Thymus (tissue), 11 donors: ENCODE results near the gene SLC16A10. TPM values are rescaled to one million over a fixed set of nuclear protein-coding genes. Genes with fewer than 3 reads are reported as not detected.
"Not testable (repeated sequence)": the region's sequence is repeated elsewhere in the genome, so short reads cannot be mapped to it uniquely, and the experiment has no call there.

Source experiments
- DNase-seq, 9 donors: peaks; one replicate each; pipeline ENCODE4 v3.0.0-alpha.2; 2013; ENCODE audit warnings: low spot score in 9 of 9, low read depth in 6 of 9, missing footprints in 1 of 9
- H3K27ac ChIP-seq, 2 donors: one replicate each; pipeline ENCODE4 v1.5.1; 2013; ENCODE audit warnings: control low read depth in 1 of 2, low read depth in 1 of 2, low read length in 1 of 2, mild to moderate bottlenecking in 1 of 2, moderate library complexity in 1 of 2
- H3K27me3 ChIP-seq, 2 donors: one replicate each; pipeline ENCODE4 v1.5.1; 2013; ENCODE audit warnings: low read length in 1 of 2; ENCODE audit not compliant: control insufficient read depth in 2 of 2, insufficient read depth in 1 of 2
- H3K36me3 ChIP-seq, 2 donors: one replicate each; pipeline ENCODE4 v1.5.1; 2013; ENCODE audit warnings: low read length in 1 of 2, mild to moderate bottlenecking in 1 of 2, moderate library complexity in 1 of 2; ENCODE audit not compliant: control insufficient read depth in 2 of 2, insufficient read depth in 2 of 2
- H3K4me1 ChIP-seq, 2 donors: one replicate each; pipeline ENCODE4 v1.5.1; 2013; ENCODE audit warnings: low read length in 2 of 2; ENCODE audit not compliant: control insufficient read depth in 2 of 2, insufficient read depth in 2 of 2
- H3K4me3 ChIP-seq, 2 donors: one replicate each; pipeline ENCODE4 v1.5.1; 2013; ENCODE audit warnings: low read length in 2 of 2, control low read depth in 1 of 2, mild to moderate bottlenecking in 1 of 2
- H3K9me3 ChIP-seq, 2 donors: one replicate each; pipeline ENCODE4 v1.5.1; 2013; ENCODE audit warnings: low read length in 1 of 2, mild to moderate bottlenecking in 1 of 2; ENCODE audit not compliant: control insufficient read depth in 2 of 2, insufficient read depth in 1 of 2
- WGBS: extraction: QIAGEN DNeasy Blood & Tissue Kit; methylation state at CpG from one replicate; pipeline ENCODE4 v1.1.7; 2013; 5-methylcytosine and 5-hydroxymethylcytosine counted together
- polyA plus RNA-seq: library from polyadenylated mRNA; stranded (reverse); fragments of 200-250 nt; gene quantifications from one replicate; pipeline ENCODE4 v1.2.3, GENCODE V29; 2013
- total RNA-seq: library from RNA; stranded (reverse); fragments of 120-200 nt; gene quantifications from one replicate; pipeline ENCODE4 v1.2.4, GENCODE V29; 2013
- donor health status: healthy.

SLC16A10 gene
- total and polyA plus RNA-seq, 2 donors = 15.0 to 20.0 TPM

GRCh38 chr6:111074311-111074710, 13.0 kb upstream of the SLC16A10 start:
- Histone ChIP-seq H3K4me1 (no peaks in the 10 kb centered on the region), H3K9me3 (no peaks in the 10 kb centered on the region), H3K27ac (no peak overlapping the region), H3K27me3 (no peaks in the 10 kb centered on the region), H3K36me3 (no peaks in the 10 kb centered on the region), H3K4me3 (no peak overlapping the region)
- no peak for DNase-seq

DNA sequence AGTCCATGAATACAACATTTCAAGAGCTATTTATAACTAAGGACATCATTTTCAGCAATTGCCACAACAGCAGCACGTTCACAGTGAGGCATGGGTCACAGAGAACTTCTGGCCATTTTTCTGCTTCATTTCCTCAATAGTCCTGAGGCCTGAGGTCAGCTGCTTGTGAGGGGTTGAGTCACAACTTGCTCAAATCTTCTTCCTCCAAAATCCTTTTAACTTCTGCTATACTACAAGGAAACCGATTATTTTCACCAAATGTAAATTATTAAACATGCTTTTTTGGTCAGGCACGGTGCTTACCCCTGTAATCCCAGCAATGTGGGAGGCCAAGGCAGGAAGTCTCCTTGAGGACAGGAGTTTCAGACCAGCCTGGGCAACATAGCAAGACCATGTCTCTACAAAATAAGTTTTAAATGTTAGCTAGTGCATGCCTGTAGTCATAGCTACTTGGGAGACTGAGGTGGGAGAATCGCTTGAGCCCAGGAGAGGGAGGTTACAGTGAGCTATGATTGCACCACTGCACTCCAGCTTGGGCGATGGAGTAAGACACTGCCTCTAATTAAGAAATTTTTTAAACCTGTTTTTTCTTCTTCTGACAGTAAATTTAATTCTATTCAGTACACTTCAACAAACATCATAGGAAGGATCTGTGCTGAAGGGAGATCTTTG, 11.1 kb upstream of the SLC16A10 start:
- Histone ChIP-seq H3K27me3 (no peaks in the 10 kb centered on the region), H3K27ac (no peak overlapping the region)

GRCh38 chr6:111080698-111081097, 6.6 kb upstream of the SLC16A10 start:
- Histone ChIP-seq H3K27ac (no peak overlapping the region), H3K4me1 (no peaks in the 10 kb centered on the region), H3K9me3 (peaks cover 0 to 2% of the 10 kb centered on the region in 2 donors), H3K36me3 (no peaks in the 10 kb centered on the region), H3K4me3 (no peak overlapping the region), H3K27me3 (no peaks in the 10 kb centered on the region)
- 90% methylated on average over 5 of the region's 5 CpGs for WGBS
- no peak for DNase-seq

More for the DNA sequence above, 11.1 kb upstream of the SLC16A10 start:
- 94% methylated on average over 5 of the region's 5 CpGs for WGBS
- no peak overlapping the region for H3K4me3 ChIP-seq
- no peak for DNase-seq
- H3K36me3 ChIP-seq = no peaks in the 10 kb centered on the region
- H3K4me1 ChIP-seq = no peaks in the 10 kb centered on the region
- no peaks in the 10 kb centered on the region for H3K9me3 ChIP-seq

GRCh38 chr6:111086685-111087084, 618 bp upstream of the SLC16A10 start:
- no peak for DNase-seq
- H3K36me3 ChIP-seq = no peaks in the 10 kb centered on the region
- H3K27me3 ChIP-seq = no peaks in the 10 kb centered on the region
- H3K27ac ChIP-seq = peak overlapping the region in 1 of 2 donors; percentile 72
- peaks cover 0 to 2% of the 10 kb centered on the region in 2 donors for H3K9me3 ChIP-seq
- WGBS = 24% methylated on average over 5 of the region's 5 CpGs
- peak overlapping the region; percentile 64 to 88 for H3K4me3 ChIP-seq
- peaks cover 14 to 17% of the 10 kb centered on the region in 2 donors for H3K4me1 ChIP-seq

DNA sequence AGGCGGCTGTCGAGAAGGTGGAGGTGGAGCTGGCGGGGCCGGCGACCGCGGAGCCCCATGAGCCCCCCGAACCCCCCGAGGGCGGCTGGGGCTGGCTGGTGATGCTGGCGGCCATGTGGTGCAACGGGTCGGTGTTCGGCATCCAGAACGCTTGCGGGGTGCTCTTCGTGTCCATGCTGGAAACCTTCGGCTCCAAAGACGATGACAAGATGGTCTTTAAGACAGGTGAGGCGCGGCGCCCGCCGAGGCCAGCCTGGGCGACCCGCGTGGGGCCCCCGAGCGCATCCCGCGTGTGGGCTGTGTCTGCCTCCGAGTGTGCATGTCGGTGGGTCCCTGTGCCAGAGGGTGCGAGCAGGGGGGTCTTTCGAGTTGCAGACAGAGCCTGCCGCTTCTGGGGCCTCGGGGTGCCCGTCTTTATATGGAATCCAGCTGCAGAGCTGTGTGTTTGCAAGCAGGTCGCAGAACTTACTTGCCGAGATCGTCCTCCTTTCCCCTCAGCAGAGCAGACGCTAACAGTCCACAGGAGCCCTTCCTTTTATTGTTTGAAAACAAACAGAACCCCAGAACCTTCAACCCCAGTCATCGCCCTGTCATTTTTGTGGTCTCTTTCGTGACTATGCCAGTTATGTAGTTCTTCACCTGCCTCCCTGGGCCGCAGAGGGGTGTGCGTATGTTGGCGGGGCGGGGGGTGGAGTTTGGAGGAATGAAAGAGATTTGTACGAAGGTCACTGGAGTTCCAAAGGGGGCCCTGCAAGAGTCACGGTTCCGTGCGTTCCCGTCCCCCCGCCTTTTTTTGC, 766 bp downstream of the SLC16A10 start:
- peak overlapping the region; percentile 86 to 87 for H3K27ac ChIP-seq
- peaks cover 14 to 17% of the 10 kb centered on the region in 2 donors for H3K4me1 ChIP-seq
- H3K4me3 ChIP-seq = peak overlapping the region; percentile 64 to 88
- no peaks in the 10 kb centered on the region for H3K27me3 ChIP-seq
- peaks cover 0 to 2% of the 10 kb centered on the region in 2 donors for H3K9me3 ChIP-seq
- peak in 7 of 9 donors; percentile 55 to 83 (median 65) for DNase-seq
- no peaks in the 10 kb centered on the region for H3K36me3 ChIP-seq
- under 1% methylated on average over 54 of the region's 54 CpGs for WGBS

GRCh38 chr6:111088668-111089003, 1.3 kb downstream of the SLC16A10 start:
- no peaks in the 10 kb centered on the region for H3K36me3 ChIP-seq
- peak overlapping the region; percentile 86 to 87 for H3K27ac ChIP-seq
- H3K4me1 ChIP-seq = peaks cover 14 to 17% of the 10 kb centered on the region in 2 donors
- peaks cover 0 to 2% of the 10 kb centered on the region in 2 donors for H3K9me3 ChIP-seq
- no peaks in the 10 kb centered on the region for H3K27me3 ChIP-seq
- 47% methylated on average over 5 of the region's 5 CpGs for WGBS
- no peak for DNase-seq
- H3K4me3 ChIP-seq = peak overlapping the region; percentile 64 to 88

DNA sequence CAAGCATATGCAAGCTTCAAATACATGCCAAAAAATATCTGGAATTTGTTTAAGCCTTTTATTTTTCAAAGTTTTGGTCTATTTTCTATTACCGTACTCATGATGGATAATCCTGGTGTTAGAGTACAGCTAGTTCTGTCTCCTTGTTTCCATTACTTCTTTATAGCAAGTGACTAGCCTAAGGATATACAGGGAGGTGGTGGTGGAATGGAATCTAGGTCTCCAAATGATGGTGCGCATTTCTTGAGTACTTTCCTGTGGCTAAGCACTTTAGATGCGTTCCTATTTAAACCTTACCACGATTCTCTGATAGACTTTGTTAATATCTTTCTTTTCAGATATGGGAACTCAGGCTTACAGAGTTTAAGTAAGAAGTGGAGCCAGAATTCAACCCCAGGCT, 3.5 kb downstream of the SLC16A10 start:
- H3K27me3 ChIP-seq = no peaks in the 10 kb centered on the region
- H3K36me3 ChIP-seq = peaks cover 0 to 4% of the 10 kb centered on the region in 2 donors
- DNase-seq = no peak
- peak overlapping the region; percentile 34 to 77 for H3K27ac ChIP-seq
- H3K4me3 ChIP-seq = no peak overlapping the region
- WGBS = 95% methylated on average over 4 of the region's 4 CpGs
- peaks cover 17% of the 10 kb centered on the region in 2 donors for H3K4me1 ChIP-seq
- H3K9me3 ChIP-seq = no peaks in the 10 kb centered on the region

GRCh38 chr6:111091987-111092386, 4.7 kb downstream of the SLC16A10 start:
- Histone ChIP-seq H3K9me3 (no peaks in the 10 kb centered on the region), H3K27me3 (no peaks in the 10 kb centered on the region), H3K4me1 (peaks cover 18% of the 10 kb centered on the region in 2 donors), H3K27ac (no peak overlapping the region), H3K4me3 (no peak overlapping the region), H3K36me3 (peaks cover 0 to 4% of the 10 kb centered on the region in 2 donors)
- no peak for DNase-seq
- WGBS = 95% methylated on average over 3 of the region's 3 CpGs

GRCh38 chr6:111095488-111095887, 8.2 kb downstream of the SLC16A10 start:
- 97% methylated on average over 1 of the region's 1 CpG for WGBS
- DNase-seq = not testable (repeated sequence)

More at GRCh38 chr6:111095488-111095887, 8.2 kb downstream of the SLC16A10 start:
- not testable (repeated sequence) for H3K36me3 ChIP-seq, H3K27me3 ChIP-seq, H3K9me3 ChIP-seq, H3K4me3 ChIP-seq
- peak overlapping the region in 1 of 2 donors; percentile 83 for H3K27ac ChIP-seq
- H3K4me1 ChIP-seq = peaks cover 12 to 15% of the 10 kb centered on the region in 2 donors
